SK-N-SH treated with all-trans-retinoic acid at 6 μM for 48 hours (cell line): Measurements from ENCODE around the gene ELAVL1.

Source experiments
- ARNTL ChIP-seq: fragments of 450-650 bp; formaldehyde crosslinking; IDR thresholded peaks from 2 replicates; pipeline ENCODE4 v1.5.0; 2020; ENCODE audit warnings: low read depth, mild to moderate bottlenecking, moderate library complexity, borderline replicate concordance
- BACH2 ChIP-seq: fragments of 250-450 bp; sonication (Bioruptor Pico); IDR thresholded peaks from 2 replicates; pipeline ENCODE4 v1.9.0; 2021; ENCODE audit warnings: mild to moderate bottlenecking, borderline replicate concordance
- CREB5 ChIP-seq: fragments of 250-450 bp; sonication (Bioruptor Pico); IDR thresholded peaks from 2 replicates; pipeline ENCODE4 v1.5.1; 2020; ENCODE audit warnings: low read depth, mild to moderate bottlenecking, moderate library complexity
- CSDC2 ChIP-seq: fragments of 250-450 bp; sonication (Bioruptor Pico); IDR thresholded peaks from 2 replicates; pipeline ENCODE4 v1.5.0; 2020; ENCODE audit warnings: mild to moderate bottlenecking, moderate library complexity
- CSRNP3 ChIP-seq: fragments of 250-450 bp; sonication (Bioruptor Pico); IDR thresholded peaks from 2 replicates; pipeline ENCODE4 v1.5.1; 2021; ENCODE audit warnings: mild to moderate bottlenecking, moderate library complexity
- ESRRG ChIP-seq: fragments of 250-450 bp; sonication (Bioruptor Pico); IDR thresholded peaks from 2 replicates; pipeline ENCODE4 v1.6.1; 2021; ENCODE audit warnings: mild to moderate bottlenecking
- GLIS3 ChIP-seq: fragments of 250-450 bp; sonication (Bioruptor Pico); IDR thresholded peaks from 2 replicates; pipeline ENCODE4 v1.5.0; 2020; ENCODE audit warnings: mild to moderate bottlenecking, moderate library complexity
- ISL1 ChIP-seq: fragments of 250-450 bp; sonication (Bioruptor Pico); IDR thresholded peaks from 2 replicates; pipeline ENCODE4 v2.1.2; 2022; ENCODE audit warnings: mild to moderate bottlenecking, moderate library complexity
- OSR1 ChIP-seq: fragments of 250-450 bp; sonication (Bioruptor Pico); IDR thresholded peaks from 2 replicates; pipeline ENCODE4 v1.8.0; 2022; ENCODE audit warnings: moderate library complexity, mild to moderate bottlenecking, inconsistent platforms
- PATZ1 ChIP-seq: fragments of 250-450 bp; sonication (Bioruptor Pico); IDR thresholded peaks from 2 replicates; pipeline ENCODE4 v1.8.0; 2020; ENCODE audit warnings: mild to moderate bottlenecking, moderate library complexity, borderline replicate concordance
- SNAI2 ChIP-seq: fragments of 250-450 bp; sonication (Bioruptor Pico); IDR thresholded peaks from 2 replicates; pipeline ENCODE4 v1.5.0; 2020; ENCODE audit warnings: mild to moderate bottlenecking, moderate library complexity
- TOX ChIP-seq: fragments of 250-450 bp; sonication (Bioruptor Pico); IDR thresholded peaks from 2 replicates; pipeline ENCODE4 v1.8.0; 2021; ENCODE audit warnings: mild to moderate bottlenecking, moderate library complexity, borderline replicate concordance
- TSHZ2 ChIP-seq: fragments of 250-450 bp; sonication (Bioruptor Pico); IDR thresholded peaks from 2 replicates; pipeline ENCODE4 v1.5.0; 2020; ENCODE audit warnings: mild to moderate bottlenecking, moderate library complexity
- ZFP30 ChIP-seq: fragments of 450-650 bp; formaldehyde crosslinking; IDR thresholded peaks from 2 replicates; pipeline ENCODE4 v1.5.0; 2022; ENCODE audit warnings: mild to moderate bottlenecking, moderate library complexity

- no peak for TF ChIP-seq CSRNP3 (CRISPR knock-in tag)
- no peak for TF ChIP-seq TSHZ2 (CRISPR knock-in tag)
- TF ChIP-seq ISL1 (CRISPR knock-in tag), result no peak
- no peak for TF ChIP-seq CSDC2 (CRISPR knock-in tag)
- no peak for TF ChIP-seq GLIS3 (CRISPR knock-in tag)
- no peak for TF ChIP-seq ESRRG (CRISPR knock-in tag)
- TF ChIP-seq PATZ1, result no peak
- no peak for TF ChIP-seq BACH2 (CRISPR knock-in tag)
- no peak for TF ChIP-seq ZFP30 (CRISPR knock-in tag)
- TF ChIP-seq ARNTL, result no peak
- no peak for TF ChIP-seq SNAI2
- no peak for TF ChIP-seq OSR1 (CRISPR knock-in tag)
- TF ChIP-seq TOX (CRISPR knock-in tag), result no peak
- no peak for TF ChIP-seq CREB5
Observed at GRCh38 chr19:8038815-8039214, 33.4 kb upstream of the ELAVL1 start.
